MCF 10A (cell line): Measurements from ENCODE around the gene ATAD1. TPM values are rescaled to one million over a fixed set of nuclear protein-coding genes. Genes with fewer than 3 reads are reported as not detected.
"Not testable (repeated sequence)": the region's sequence is repeated elsewhere in the genome, so short reads cannot be mapped to it uniquely, and the experiment has no call there.

Experiments used
- BruUV-seq: library from RNA; stranded (reverse); fragments of 400-500 nt; replicated peaks from 2 replicates; lab custom pipeline; 2021; lab: Mats Ljungman, UMichigan
- CTCF ChIA-PET: fragments of 300-600 bp; sonication (Branson Sonifier 250); formaldehyde crosslinking; extraction: SDS; loops from one replicate; lab custom pipeline; 2021; ENCODE audit warnings: antibody characterized with exemption, inconsistent platforms; lab: Yijun Ruan, JAX
- POLR2A ChIA-PET: fragments of 300-600, 350-650 bp; sonication (Branson Sonifier 250); formaldehyde crosslinking; extraction: SDS; loops from one replicate; lab custom pipeline; 2020; ENCODE audit warnings: antibody characterized with exemption, inconsistent platforms; lab: Yijun Ruan, JAX
- DNase-seq: peaks from one replicate; pipeline ENCODE4 v3.0.0-alpha.2; 2018; ENCODE audit not compliant: unreplicated experiment
- H3K27ac Mint-ChIP-seq: one replicate; pipeline ENCODE4 v1.8.0; 2022; ENCODE audit warnings: mild to moderate bottlenecking, low read depth, mixed read lengths; ENCODE audit not compliant: unreplicated experiment
- H3K27me3 Mint-ChIP-seq: one replicate; pipeline ENCODE4 v1.8.0; 2022; ENCODE audit warnings: mixed read lengths; ENCODE audit not compliant: insufficient read depth, unreplicated experiment
- H3K36me3 Mint-ChIP-seq: one replicate; pipeline ENCODE4 v1.8.0; 2022; ENCODE audit warnings: mild to moderate bottlenecking, moderate library complexity, mixed read lengths; ENCODE audit not compliant: insufficient read depth, unreplicated experiment
- H3K4me1 Mint-ChIP-seq: one replicate; pipeline ENCODE4 v1.8.0; 2022; ENCODE audit warnings: mixed read lengths; ENCODE audit not compliant: insufficient read depth, unreplicated experiment
- H3K4me3 Mint-ChIP-seq: one replicate; pipeline ENCODE4 v1.8.0; 2022; ENCODE audit warnings: mild to moderate bottlenecking, moderate library complexity, mixed read lengths; ENCODE audit not compliant: unreplicated experiment
- H3K9me3 Mint-ChIP-seq: one replicate; pipeline ENCODE4 v1.8.0; 2022; ENCODE audit warnings: mixed read lengths; ENCODE audit not compliant: unreplicated experiment
- CTCF ChIP-seq: fragments of 200-600 bp; IDR thresholded peaks from one replicate; pipeline ENCODE4 v1.8.0; 2022; ENCODE audit warnings: antibody characterized with exemption, mild to moderate bottlenecking; ENCODE audit not compliant: unreplicated experiment
- intact Hi-C: fragments of 100-400 bp; cut with micrococcal nuclease; formaldehyde crosslinking; loops from 2 replicates; pipeline ENCODE4 v1.14.1; 2022
- total RNA-seq: library from RNA; stranded (reverse); gene quantifications from 2 replicates; pipeline ENCODE4 v1.2.3, GENCODE V29; 2022

Gene ATAD1
- total RNA-seq, 1 experiment from 2014 or later = 75.2 TPM

- Mint-ChIP-seq H3K27me3 (no peaks in the 10 kb centered on the region), H3K4me1 (peaks cover 6% of the 10 kb centered on the region), H3K27ac (no peak overlapping the region), H3K9me3 (no peaks in the 10 kb centered on the region), H3K4me3 (no peak overlapping the region), H3K36me3 (no peaks in the 10 kb centered on the region)
- POLR2A ChIA-PET = interaction anchor here (0.6 to 3.8 kb wide), 8 partner anchors 10 to 636 kb away, joined by 3 to 17 read pairs (median 3); no protein-coding TSS in a partner anchor
- intact Hi-C loops = no loop called here
- CTCF ChIA-PET = interaction anchor here (0.6 to 1.1 kb wide), 7 partner anchors 9 to 87 kb away, joined by 3 to 5 read pairs (median 3); no protein-coding TSS in a partner anchor
- no TSS peak for BruUV-seq
- DNase-seq = peak; percentile 85
- TF ChIP-seq CTCF = no peak
These were observed 77.8 kb downstream of the ATAD1 start for GRCh38 chr10:87740254-87740655.

GRCh38 chr10:87739703-87740102 lies 78.3 kb downstream of the ATAD1 start:
- Mint-ChIP-seq H3K36me3 (no peaks in the 10 kb centered on the region), H3K4me1 (peaks cover 6% of the 10 kb centered on the region), H3K27me3 (no peaks in the 10 kb centered on the region), H3K9me3 (no peaks in the 10 kb centered on the region), H3K27ac (no peak overlapping the region), H3K4me3 (no peak overlapping the region)
- no TSS peak for BruUV-seq
- intact Hi-C loops = no loop called here
- no peak for DNase-seq
- ChIA-PET CTCF (interaction anchor here (0.6 to 1.1 kb wide), 4 partner anchors 21 to 206 kb away, joined by 3 to 5 read pairs (median 4); no protein-coding TSS in a partner anchor), POLR2A (interaction anchor here (1.1 to 3.8 kb wide), 4 partner anchors 10 to 199 kb away, joined by 3 to 17 read pairs (median 7); no protein-coding TSS in a partner anchor)
- no peak for TF ChIP-seq CTCF

GRCh38 chr10:87738253-87738652 lies 79.8 kb downstream of the ATAD1 start:
- H3K4me1 Mint-ChIP-seq, H3K36me3 Mint-ChIP-seq, DNase-seq, H3K27me3 Mint-ChIP-seq, H3K27ac Mint-ChIP-seq, H3K4me3 Mint-ChIP-seq, BruUV-seq, intact Hi-C loops, H3K9me3 Mint-ChIP-seq: not testable (repeated sequence)
- CTCF ChIA-PET = interaction anchor here (0.6 to 1.0 kb wide), 3 partner anchors 34 to 422 kb away, joined by 3 read pairs; no protein-coding TSS in a partner anchor
- POLR2A ChIA-PET = interaction anchor here (1.0 to 3.8 kb wide), 3 partner anchors 8 to 36 kb away, joined by 4 to 17 read pairs (median 4); no protein-coding TSS in a partner anchor

- intact Hi-C loops = loop anchor here (1.0 kb wide), 2 partner anchors 79 to 202 kb away; no protein-coding TSS in a partner anchor
- ChIA-PET POLR2A (interaction anchor here (1.0 to 2.4 kb wide), 2 partner anchors 77 to 85 kb away, joined by 3 to 5 read pairs; no protein-coding TSS in a partner anchor), CTCF (interaction anchor here (0.6 to 6.5 kb wide), 33 partner anchors 9 to 1150 kb away, joined by 3 to 102 read pairs (median 4); partner anchors contain the start of gene PAPSS2)
- no TSS peak for BruUV-seq
- no peaks in the 10 kb centered on the region for H3K9me3 Mint-ChIP-seq
- H3K27ac Mint-ChIP-seq = no peak overlapping the region
- no peaks in the 10 kb centered on the region for H3K27me3 Mint-ChIP-seq
- H3K36me3 Mint-ChIP-seq = no peaks in the 10 kb centered on the region
- H3K4me1 Mint-ChIP-seq = peaks cover 6% of the 10 kb centered on the region
- TF ChIP-seq CTCF = peak; percentile 72
- no peak overlapping the region for H3K4me3 Mint-ChIP-seq
- peak; percentile 61 for DNase-seq
These were observed 82.8 kb downstream of the ATAD1 start for GRCh38 chr10:87734987-87735827.
